ENCODE results near the gene BRD4. TPM values are rescaled to one million over a fixed set of nuclear protein-coding genes. Genes with fewer than 3 reads are reported as not detected.

BRD4 gene
- total and polyA plus RNA-seq, 5 experiments from 2014 or later, result 10.6 to 180 (median 37.2) TPM

- POLR2A ChIA-PET, result no interaction called here
- H3K9me3 Mint-ChIP-seq, result no peaks in the 10 kb centered on the region
- H3K27ac Mint-ChIP-seq, result no peak overlapping the region
- H3K36me3 Mint-ChIP-seq, result no peaks in the 10 kb centered on the region
- no peak overlapping the region for H3K4me3 Mint-ChIP-seq
- ATAC-seq (no peak), DNase-seq (no peak)
- no peaks in the 10 kb centered on the region for H3K4me1 Mint-ChIP-seq
- peaks cover 1 to 14% (median 12%) of the 10 kb centered on the region in 5 donors for H3K27me3 Mint-ChIP-seq
Observed at GRCh38 chr19:15187026-15188007, 145.0 kb downstream of the BRD4 start.

Other genes starting within 250 kb of the BRD4 start
- gene SYDE1, start 225.1 kb downstream of the BRD4 start, total RNA-seq, result under 1 TPM; 0.22 to 0.60 TPM
- gene SYDE1, start 225.1 kb downstream of the BRD4 start, polyA plus RNA-seq, result under 1 TPM; 0.16 to 0.73 (median 0.26) TPM
- gene NOTCH3, start 131.5 kb downstream of the BRD4 start, total RNA-seq, result under 1 TPM in 1 of 2 experiments, not detected in 1; 0.05 TPM
- not detected for gene NOTCH3, start 131.5 kb downstream of the BRD4 start, polyA plus RNA-seq
- gene EPHX3, start 100.1 kb downstream of the BRD4 start, total RNA-seq, result under 1 TPM in 1 of 2 experiments, not detected in 1; 0.65 TPM
- gene EPHX3, start 100.1 kb downstream of the BRD4 start, polyA plus RNA-seq, result not detected
- 10 to 100 TPM; 74.2 to 86.9 TPM for gene AKAP8, start 47.2 kb upstream of the BRD4 start, total RNA-seq
- gene AKAP8, start 47.2 kb upstream of the BRD4 start, polyA plus RNA-seq, result 10 to 100 TPM; 12.8 to 16.7 (median 14.2) TPM
- gene AKAP8L, start 86.4 kb upstream of the BRD4 start, total RNA-seq, result 100 to 1,000 TPM; 231 to 232 TPM
- gene AKAP8L, start 86.4 kb upstream of the BRD4 start, polyA plus RNA-seq, result 10 to 100 TPM; 38.7 to 80.7 (median 40.6) TPM
- 10 to 100 TPM; 30.3 to 32.6 TPM for gene WIZ, start 117.4 kb upstream of the BRD4 start, total RNA-seq
- 1 to 10 TPM in 1 of 3 donors, under 1 TPM in 2; 0.57 to 2.0 (median 0.75) TPM for gene WIZ, start 117.4 kb upstream of the BRD4 start, polyA plus RNA-seq
- gene RASAL3, start 132.0 kb upstream of the BRD4 start, total RNA-seq, result 100 to 1,000 TPM; 218 TPM
- 100 to 1,000 TPM in 1 of 3 donors, 10 to 100 TPM in 2; 50.5 to 159 (median 98.9) TPM for gene RASAL3, start 132.0 kb upstream of the BRD4 start, polyA plus RNA-seq
- gene PGLYRP2, start 147.0 kb upstream of the BRD4 start, total RNA-seq, result under 1 TPM; 0.69 to 0.70 TPM
- under 1 TPM; 0.37 to 0.72 (median 0.42) TPM for gene PGLYRP2, start 147.0 kb upstream of the BRD4 start, polyA plus RNA-seq
- gene CYP4F22, start 176.0 kb upstream of the BRD4 start, total RNA-seq, result under 1 TPM; 0.36 to 0.68 TPM
- 1 to 10 TPM in 2 of 3 donors, under 1 TPM in 1; 0.67 to 1.7 (median 1.4) TPM for gene CYP4F22, start 176.0 kb upstream of the BRD4 start, polyA plus RNA-seq